ENCODE results near the gene CERS6. TPM values are rescaled to one million over a fixed set of nuclear protein-coding genes. Genes with fewer than 3 reads are reported as not detected.

CERS6 gene
- total RNA-seq, 2 donors from 2014 or later: 13.7 to 15.8 TPM

DNA sequence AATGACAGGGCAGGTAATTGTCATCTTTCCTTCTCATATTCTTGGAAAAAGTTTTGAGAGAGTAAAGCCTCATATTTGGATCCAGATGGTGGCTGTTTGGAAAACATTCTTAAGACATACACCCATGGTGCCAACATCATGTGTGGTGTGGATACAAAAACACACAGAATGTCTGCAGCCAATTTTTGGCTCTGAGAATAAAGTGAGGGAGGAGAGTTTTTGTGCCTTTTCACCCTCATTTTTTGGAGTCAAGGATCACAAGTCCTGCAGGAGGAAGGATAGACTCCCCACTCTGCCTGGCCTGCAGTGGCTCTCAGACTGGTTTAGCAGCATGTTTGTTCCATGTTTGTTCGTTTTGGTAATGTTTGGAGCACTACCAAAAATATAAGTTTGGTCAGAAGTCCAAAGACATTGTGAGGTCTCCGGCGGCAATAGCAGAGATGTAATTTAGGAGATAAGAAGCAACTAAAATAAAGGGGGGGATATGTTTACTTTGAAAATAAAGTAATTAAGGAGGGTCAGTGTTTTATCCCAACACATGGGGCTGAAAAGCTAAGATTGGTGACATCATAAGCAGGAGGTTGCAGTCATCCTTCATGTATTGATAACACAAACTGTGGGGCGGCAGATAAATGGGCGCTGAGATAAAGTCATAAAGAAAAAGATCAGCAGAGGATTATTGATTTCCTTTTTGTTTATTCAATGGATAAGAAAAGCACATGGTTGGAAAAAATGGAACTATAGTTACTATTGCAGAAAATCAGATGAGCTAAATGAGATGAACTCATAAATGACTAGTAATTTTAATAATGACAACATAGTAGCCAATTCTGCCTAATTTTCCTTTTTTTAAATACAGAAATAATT, 347.0 kb downstream of the CERS6 start:
- Histone ChIP-seq H3K27ac (no peak overlapping the region), H3K9me3 (no peaks in the 10 kb centered on the region), H3K4me1 (ENCODE audit: control insufficient read depth in 1 of 2, low read depth in 2 of 2) (no peaks in the 10 kb centered on the region), H3K4me3 (peak overlapping the region; percentile 28), H3K36me3 (no peaks in the 10 kb centered on the region), H3K27me3 (replicated peaks; ENCODE audit: insufficient read depth) (no peaks in the 10 kb centered on the region)
- DNase-seq (ENCODE audit: low spot score): no peak
- no peak for ATAC-seq (ENCODE audit: insufficient number of reproducible peaks, low FRiP score, low read depth)
- no peak for TF ChIP-seq CTCF (IDR thresholded peaks at IDR 0.05)

DNA sequence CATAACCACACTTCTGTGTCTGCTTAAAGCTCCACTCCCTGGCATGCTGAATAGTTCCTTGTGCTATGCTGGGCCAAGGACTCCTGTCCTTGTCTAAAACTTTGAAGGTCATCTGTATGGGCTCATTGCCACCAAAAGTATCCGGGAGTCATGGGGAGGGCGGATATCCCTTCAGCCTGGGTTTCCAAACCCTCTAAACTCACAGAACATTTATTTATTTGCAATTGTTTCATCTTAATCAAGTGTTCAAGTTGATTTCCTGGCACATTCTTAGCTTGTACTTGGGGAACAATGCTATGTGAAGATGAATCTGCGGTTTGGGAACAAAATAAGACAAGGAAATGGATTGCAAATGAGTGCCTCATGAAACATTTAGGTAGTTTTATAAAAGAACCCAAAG, 348.1 kb downstream of the CERS6 start:
- H3K9me3 ChIP-seq: no peaks in the 10 kb centered on the region
- no peaks in the 10 kb centered on the region for H3K27me3 ChIP-seq (replicated peaks; ENCODE audit: insufficient read depth)
- DNase-seq (ENCODE audit: low spot score): no peak
- ATAC-seq (ENCODE audit: insufficient number of reproducible peaks, low FRiP score, low read depth): no peak
- no peak overlapping the region for H3K27ac ChIP-seq
- H3K36me3 ChIP-seq: no peaks in the 10 kb centered on the region
- no peak for TF ChIP-seq CTCF (IDR thresholded peaks at IDR 0.05)
- no peaks in the 10 kb centered on the region for H3K4me1 ChIP-seq (ENCODE audit: control insufficient read depth in 1 of 2, low read depth in 2 of 2)
- no peak overlapping the region for H3K4me3 ChIP-seq

DNA sequence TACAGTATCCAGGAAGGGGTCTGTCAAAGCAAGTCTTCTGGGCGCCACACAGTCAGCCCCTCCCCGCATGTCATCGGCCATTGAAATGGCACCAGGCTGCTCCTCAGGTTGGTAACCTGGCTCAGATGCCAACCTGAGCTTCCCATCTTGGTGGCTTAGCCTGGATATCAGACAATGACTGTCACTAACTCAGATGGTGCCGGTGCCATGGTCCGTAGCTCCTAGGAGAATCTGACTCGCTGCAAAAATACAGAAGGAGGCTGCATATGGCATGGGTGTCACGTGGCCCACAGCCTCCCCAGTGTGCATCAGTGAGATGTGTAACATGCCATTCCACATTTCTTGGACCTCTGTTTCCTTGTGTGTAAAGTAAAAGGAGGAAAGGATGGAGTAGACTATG, 349.5 kb downstream of the CERS6 start:
- TF ChIP-seq CTCF (IDR thresholded peaks at IDR 0.05): no peak
- H3K4me1 ChIP-seq (ENCODE audit: control insufficient read depth in 1 of 2, low read depth in 2 of 2): no peaks in the 10 kb centered on the region
- no peak for ATAC-seq (ENCODE audit: insufficient number of reproducible peaks, low FRiP score, low read depth)
- DNase-seq (ENCODE audit: low spot score): no peak
- no peak overlapping the region for H3K4me3 ChIP-seq
- no peaks in the 10 kb centered on the region for H3K36me3 ChIP-seq
- no peaks in the 10 kb centered on the region for H3K27me3 ChIP-seq (replicated peaks; ENCODE audit: insufficient read depth)
- H3K9me3 ChIP-seq: no peaks in the 10 kb centered on the region
- H3K27ac ChIP-seq: no peak overlapping the region

DNA sequence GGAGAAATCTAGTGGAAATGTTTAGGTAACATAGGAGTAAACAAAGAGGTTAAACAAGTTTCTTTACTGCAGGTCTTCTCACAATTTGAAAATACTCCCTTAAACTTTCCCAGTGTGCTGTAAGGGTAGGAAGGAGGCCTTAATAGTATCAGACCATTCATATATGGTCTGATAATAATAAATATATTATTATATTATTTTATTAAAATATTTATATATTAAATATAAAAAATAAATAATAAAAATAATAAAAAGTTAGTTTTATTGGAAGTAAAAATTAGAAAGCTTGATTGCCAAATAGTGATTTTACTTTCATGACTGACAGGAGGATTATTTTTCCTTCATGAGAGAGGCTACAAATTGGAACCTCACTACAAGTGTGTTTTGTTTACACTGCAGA, 353.5 kb downstream of the CERS6 start:
- Histone ChIP-seq H3K36me3 (no peaks in the 10 kb centered on the region), H3K9me3 (no peaks in the 10 kb centered on the region), H3K27me3 (replicated peaks; ENCODE audit: insufficient read depth) (no peaks in the 10 kb centered on the region), H3K4me1 (ENCODE audit: control insufficient read depth in 1 of 2, low read depth in 2 of 2) (no peaks in the 10 kb centered on the region), H3K4me3 (no peak overlapping the region), H3K27ac (no peak overlapping the region)
- TF ChIP-seq CTCF (IDR thresholded peaks at IDR 0.05): no peak
- DNase-seq (ENCODE audit: low spot score): no peak
- no peak for ATAC-seq (ENCODE audit: insufficient number of reproducible peaks, low FRiP score, low read depth)

DNA sequence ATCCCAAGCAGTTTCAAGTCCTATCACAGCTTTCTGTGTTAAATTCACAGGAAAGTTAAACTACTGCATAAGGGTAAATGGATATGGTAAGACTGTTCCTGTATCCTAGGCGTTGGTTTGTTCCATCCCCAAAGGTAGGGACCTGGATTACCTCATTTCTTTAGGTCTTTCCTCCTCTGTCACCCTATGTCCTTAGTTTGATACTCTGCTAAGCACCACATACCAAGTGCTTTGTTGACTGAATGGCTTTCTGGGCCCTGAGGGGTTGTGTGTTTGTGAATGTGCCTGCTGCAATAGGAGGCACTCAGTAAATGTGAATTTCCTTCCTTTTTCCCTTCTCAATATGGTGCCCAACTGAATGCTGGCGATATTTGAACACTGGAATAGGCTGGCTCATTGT, 354.2 kb downstream of the CERS6 start:
- H3K4me3 ChIP-seq: no peak overlapping the region
- no peaks in the 10 kb centered on the region for H3K4me1 ChIP-seq (ENCODE audit: control insufficient read depth in 1 of 2, low read depth in 2 of 2)
- no peak for DNase-seq (ENCODE audit: low spot score)
- no peak overlapping the region for H3K27ac ChIP-seq
- no peak for TF ChIP-seq CTCF (IDR thresholded peaks at IDR 0.05)
- H3K36me3 ChIP-seq: no peaks in the 10 kb centered on the region
- no peak for ATAC-seq (ENCODE audit: insufficient number of reproducible peaks, low FRiP score, low read depth)
- no peaks in the 10 kb centered on the region for H3K9me3 ChIP-seq
- no peaks in the 10 kb centered on the region for H3K27me3 ChIP-seq (replicated peaks; ENCODE audit: insufficient read depth)
